Left ventricle myocardium inferior (tissue), 1 donor: ENCODE measurements around the gene DUSP1. TPM values are rescaled to one million over a fixed set of nuclear protein-coding genes. Genes with fewer than 3 reads are reported as not detected.

Source experiments
- DNase-seq: peaks from one replicate; pipeline ENCODE4 v3.0.0-alpha.2; 2020
- H3K27ac ChIP-seq: fragments of 200-600 bp; replicated peaks from 2 replicates; pipeline ENCODE4 v1.8.0; 2021
- H3K27me3 ChIP-seq: fragments of 200-600 bp; 2 replicates; pipeline ENCODE4 v1.8.0; 2021; ENCODE audit warnings: low read depth
- H3K36me3 ChIP-seq: fragments of 200-600 bp; 2 replicates; pipeline ENCODE4 v1.8.0; 2021
- H3K4me1 ChIP-seq: fragments of 200-600 bp; 2 replicates; pipeline ENCODE4 v1.8.0; 2021
- H3K4me3 ChIP-seq: fragments of 200-600 bp; 2 replicates; pipeline ENCODE4 v1.8.0; 2021; ENCODE audit warnings: mild to moderate bottlenecking, moderate library complexity
- H3K9me3 ChIP-seq: fragments of 200-600 bp; replicated peaks from 2 replicates; pipeline ENCODE4 v1.8.0; 2021
- CTCF ChIP-seq: fragments of 200-600 bp; IDR thresholded peaks from 2 replicates; pipeline ENCODE4 v1.8.0; 2021; ENCODE audit warnings: antibody characterized with exemption, mild to moderate bottlenecking, borderline replicate concordance
- intact Hi-C: fragments of 100-400 bp; cut with micrococcal nuclease; formaldehyde crosslinking; loops from one replicate; pipeline ENCODE4 v1.11.0; 2022
- total RNA-seq: library from RNA; stranded (reverse); fragmentation: NEBNext Ultra II Directional; extraction: Animal tissue kit (Norgen Biotek cat#: 25700); gene quantifications from one replicate; pipeline ENCODE4 v1.2.1, GENCODE V29; 2021
- donor health status: DM: no; HTN: yes; CAD: no; lungs with severe emphysema.

Gene DUSP1
- total RNA-seq, 1 donor from 2014 or later, result 85.0 TPM

DNA sequence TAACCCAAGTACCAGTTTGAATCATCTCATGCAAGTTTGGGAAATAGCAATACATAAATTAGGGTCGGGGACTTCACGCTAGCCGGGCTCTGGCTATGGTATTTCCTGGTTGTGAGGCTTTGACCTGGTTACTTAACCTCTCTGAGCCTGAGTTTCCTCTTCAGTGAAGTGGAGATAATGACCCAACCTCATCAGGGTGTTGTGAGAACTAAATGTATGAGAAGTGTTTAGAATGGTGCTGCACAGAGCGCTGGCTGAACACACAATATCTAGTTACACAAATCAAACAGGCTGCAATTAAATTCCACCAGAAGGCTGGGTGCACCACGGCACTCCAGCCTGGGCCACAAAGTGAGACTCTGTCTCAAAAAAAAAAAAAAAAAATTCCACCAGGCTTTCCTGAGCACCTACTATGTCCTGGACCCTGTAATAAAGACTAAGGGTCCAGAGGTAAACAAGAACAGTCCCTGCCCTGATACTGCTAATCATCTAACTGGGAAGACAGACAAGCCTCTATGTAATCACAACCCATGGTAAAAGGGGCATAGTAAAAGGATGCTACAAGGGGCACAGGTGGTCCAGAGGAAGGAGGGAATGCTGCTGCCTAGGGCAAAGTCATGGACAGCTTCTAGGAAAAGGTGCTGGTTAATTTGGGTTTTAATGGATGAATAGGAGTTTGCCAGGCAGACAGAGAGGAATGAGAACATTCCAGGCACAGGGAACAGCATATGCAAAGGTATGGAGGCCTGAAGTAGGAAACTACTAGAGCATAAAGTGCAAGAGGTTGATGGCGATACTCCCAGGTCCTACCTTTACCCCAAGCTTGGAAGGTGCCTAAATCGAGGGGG is 27.7 kb downstream of the DUSP1 start:
- Histone ChIP-seq H3K4me1 (peaks cover 72% of the 10 kb centered on the region), H3K27ac (peak overlapping the region; percentile 98), H3K27me3 (no peaks in the 10 kb centered on the region), H3K9me3 (peaks cover 7% of the 10 kb centered on the region), H3K4me3 (no peak overlapping the region), H3K36me3 (no peaks in the 10 kb centered on the region)
- intact Hi-C loops, result no loop called here
- DNase-seq, result no peak
- no peak for TF ChIP-seq CTCF

DNA sequence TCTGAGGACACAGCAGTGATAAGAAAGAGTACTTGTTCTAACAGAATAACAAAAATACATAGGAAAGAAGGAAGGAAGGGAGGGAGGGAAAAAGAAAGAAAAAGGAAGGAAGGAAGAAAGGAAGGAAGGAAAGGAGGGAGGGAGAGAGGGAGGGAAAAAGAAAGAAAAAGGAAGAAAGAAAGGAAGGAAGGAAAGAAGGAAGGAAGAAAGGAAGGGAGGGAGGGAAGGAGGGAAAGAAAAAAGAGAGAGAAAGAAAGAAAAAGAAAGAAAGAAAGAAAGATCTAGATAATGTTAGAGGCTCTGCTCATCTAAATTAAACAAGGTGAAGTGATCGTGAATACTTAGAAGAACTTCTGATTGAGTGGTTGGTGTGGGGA is 29.8 kb downstream of the DUSP1 start:
- H3K27ac ChIP-seq, result peak overlapping the region; percentile 98
- H3K4me3 ChIP-seq, result no peak overlapping the region
- H3K4me1 ChIP-seq, result peaks cover 50% of the 10 kb centered on the region
- H3K27me3 ChIP-seq, result no peaks in the 10 kb centered on the region
- TF ChIP-seq CTCF, result no peak
- DNase-seq, result no peak
- intact Hi-C loops, result no loop called here
- H3K36me3 ChIP-seq, result no peaks in the 10 kb centered on the region
- H3K9me3 ChIP-seq, result no peaks in the 10 kb centered on the region

DNA sequence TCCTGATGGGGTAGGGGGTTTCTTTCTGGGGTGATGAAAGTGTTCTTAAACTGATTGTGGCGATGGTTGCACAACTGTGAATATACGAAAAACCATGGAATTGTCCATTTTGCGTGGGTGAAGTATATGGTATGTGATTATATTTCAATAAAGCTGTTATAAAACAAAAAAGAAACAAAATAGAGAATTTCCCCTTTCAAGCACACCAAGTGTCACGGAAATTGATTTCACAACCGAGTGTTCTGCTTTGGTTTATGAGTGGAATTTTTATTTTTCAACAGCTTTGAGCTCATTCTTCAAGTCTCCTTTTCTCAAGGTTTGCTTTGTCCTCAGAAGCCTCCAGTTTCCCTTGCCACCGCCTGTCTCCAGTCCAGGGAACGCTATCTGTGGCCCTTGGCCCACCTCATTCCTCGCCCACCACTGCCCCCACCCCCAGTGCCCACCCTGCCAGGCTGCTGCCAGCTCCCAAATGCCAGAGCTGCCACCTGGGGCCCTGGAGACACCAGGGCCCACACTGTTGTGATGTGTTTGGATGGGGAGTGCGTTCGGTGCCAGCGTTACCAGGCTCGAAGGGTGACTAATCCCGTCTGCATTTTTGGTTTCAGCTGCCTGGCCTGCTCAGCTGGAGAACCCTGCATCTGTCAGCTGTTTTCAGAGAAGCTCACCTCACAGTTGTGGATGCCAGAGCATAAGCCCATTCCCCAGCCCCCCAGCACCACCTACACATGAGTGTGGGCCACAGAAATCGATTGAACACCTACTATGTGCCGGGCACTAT is 30.4 kb downstream of the DUSP1 start:
- peak; percentile 74 for DNase-seq
- TF ChIP-seq CTCF, result no peak
- intact Hi-C loops, result no loop called here
- H3K9me3 ChIP-seq, result no peaks in the 10 kb centered on the region
- H3K27ac ChIP-seq, result peak overlapping the region; percentile 98
- no peaks in the 10 kb centered on the region for H3K27me3 ChIP-seq
- H3K4me3 ChIP-seq, result no peak overlapping the region
- H3K36me3 ChIP-seq, result no peaks in the 10 kb centered on the region
- H3K4me1 ChIP-seq, result peaks cover 45% of the 10 kb centered on the region

DNA sequence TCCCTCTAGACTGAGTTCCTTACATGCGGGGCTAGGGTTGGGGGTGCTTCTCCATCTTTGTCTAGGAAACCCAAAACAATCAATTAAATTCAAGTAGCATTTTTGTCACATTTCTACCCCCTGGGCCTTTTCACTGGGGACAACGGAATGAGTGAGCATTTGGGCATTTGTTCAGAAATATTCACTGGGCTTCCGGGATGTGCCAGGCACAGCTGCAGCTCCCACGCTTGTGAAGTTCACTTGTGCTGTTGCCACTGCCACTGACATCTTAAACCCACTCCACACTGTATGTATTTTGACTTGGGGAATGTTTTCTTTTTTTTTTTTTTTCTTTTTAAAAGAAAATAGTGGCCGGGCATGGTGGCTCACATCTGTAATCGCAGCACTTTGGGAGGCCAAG is 31.6 kb downstream of the DUSP1 start:
- Histone ChIP-seq H3K27me3 (no peaks in the 10 kb centered on the region), H3K36me3 (no peaks in the 10 kb centered on the region), H3K4me1 (peaks cover 44% of the 10 kb centered on the region), H3K9me3 (no peaks in the 10 kb centered on the region), H3K4me3 (no peak overlapping the region), H3K27ac (no peak overlapping the region)
- no peak for TF ChIP-seq CTCF
- intact Hi-C loops, result no loop called here
- no peak for DNase-seq

DNA sequence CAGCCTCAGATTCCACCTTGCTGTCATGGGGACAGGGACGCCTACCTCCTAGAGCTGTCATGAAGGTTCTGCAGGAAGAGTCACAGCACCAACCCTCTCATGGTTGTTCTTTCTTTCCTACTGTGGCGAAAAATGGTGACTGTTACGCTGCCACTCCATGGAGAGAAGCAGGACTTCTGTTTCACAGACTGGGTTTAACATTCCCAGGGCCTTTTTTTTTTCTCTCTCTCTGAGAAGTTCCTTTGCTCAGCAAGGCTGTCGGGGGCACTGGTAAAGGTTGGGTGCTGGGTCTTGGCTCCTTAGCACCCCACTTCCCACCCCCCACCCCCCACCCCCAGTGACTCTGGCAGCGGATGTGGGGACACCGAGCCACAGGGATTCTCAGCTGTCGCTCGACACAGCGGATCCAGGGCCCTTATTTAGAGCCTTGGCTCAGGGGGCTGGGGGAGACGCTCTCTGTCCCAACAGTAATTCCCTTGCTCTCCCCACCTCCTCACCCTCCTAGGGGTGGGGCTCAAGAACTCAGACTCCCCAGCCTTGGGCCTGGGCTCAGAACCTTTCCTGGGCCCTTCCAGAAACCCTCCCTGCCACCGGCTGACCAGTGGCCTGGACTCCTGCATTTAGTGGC is 34.4 kb downstream of the DUSP1 start:
- Histone ChIP-seq H3K27me3 (no peaks in the 10 kb centered on the region), H3K9me3 (no peaks in the 10 kb centered on the region), H3K36me3 (no peaks in the 10 kb centered on the region), H3K4me1 (peaks cover 52% of the 10 kb centered on the region), H3K4me3 (no peak overlapping the region), H3K27ac (no peak overlapping the region)
- TF ChIP-seq CTCF, result no peak
- intact Hi-C loops, result no loop called here
- no peak for DNase-seq
